ENCODE results near the gene ZNF320.
"Not testable (repeated sequence)": the region's sequence is repeated elsewhere in the genome, so short reads cannot be mapped to it uniquely, and the experiment has no call there.

The ZNF320 gene

GRCh38 chr19:52897138-52897935 lies at the start of gene ZNF320:
Gene ZNF320 (minus strand): TSS chr19:52897635. CDS start chr19:52890255, 7,380 bp downstream.
- TF ChIP-seq CTCF (IDR thresholded peaks at IDR 0.05; ENCODE audit: insufficient read depth, low read length, poor library complexity, severe bottlenecking) = no peak
- peak within 1 kb of the TSS; percentile 76 for H3K4me3 ChIP-seq (replicated peaks; ENCODE audit: low read depth, low read length)
- H3K36me3 ChIP-seq (ENCODE audit: control insufficient read depth, insufficient read depth, low read length) = no peaks in the 10 kb centered on the region
- DNase-seq (ENCODE audit: extremely low read depth, insufficient read length) = peak; percentile 86
- no peaks in the 10 kb centered on the region for H3K27me3 ChIP-seq (replicated peaks; ENCODE audit: control insufficient read depth, insufficient read depth, low read length)

GRCh38 chr19:52946322-52947310 lies 49.2 kb upstream of the ZNF320 start:
- no peak overlapping the region for H3K4me3 ChIP-seq (replicated peaks; ENCODE audit: low read depth, low read length)
- H3K27me3 ChIP-seq (replicated peaks; ENCODE audit: control insufficient read depth, insufficient read depth, low read length) = no peaks in the 10 kb centered on the region
- DNase-seq (ENCODE audit: extremely low read depth, insufficient read length) = no peak
- peaks cover 4% of the 10 kb centered on the region for H3K36me3 ChIP-seq (ENCODE audit: control insufficient read depth, insufficient read depth, low read length)
- no peak for TF ChIP-seq CTCF (IDR thresholded peaks at IDR 0.05; ENCODE audit: insufficient read depth, low read length, poor library complexity, severe bottlenecking)

GRCh38 chr19:52945652-52946321 lies 48.4 kb upstream of the ZNF320 start:
- Histone ChIP-seq H3K36me3 (ENCODE audit: control insufficient read depth, insufficient read depth, low read length) (no peaks in the 10 kb centered on the region; the same call in 1 of the 2 replicates), H3K27me3 (replicated peaks; ENCODE audit: control insufficient read depth, insufficient read depth, low read length) (no peaks in the 10 kb centered on the region), H3K4me3 (replicated peaks; ENCODE audit: low read depth, low read length) (no peak overlapping the region)
- DNase-seq (ENCODE audit: extremely low read depth, insufficient read length) = no peak
- no peak for TF ChIP-seq CTCF (IDR thresholded peaks at IDR 0.05; ENCODE audit: insufficient read depth, low read length, poor library complexity, severe bottlenecking)

GRCh38 chr19:52944703-52945493 lies 47.5 kb upstream of the ZNF320 start:
- DNase-seq (ENCODE audit: extremely low read depth, insufficient read length); H3K4me3 ChIP-seq (replicated peaks; ENCODE audit: low read depth, low read length); H3K27me3 ChIP-seq (replicated peaks; ENCODE audit: control insufficient read depth, insufficient read depth, low read length); H3K36me3 ChIP-seq (ENCODE audit: control insufficient read depth, insufficient read depth, low read length): not testable (repeated sequence)

GRCh38 chr19:52943884-52944643 lies 46.6 kb upstream of the ZNF320 start:
- Histone ChIP-seq H3K36me3 (ENCODE audit: control insufficient read depth, insufficient read depth, low read length) (no peaks in the 10 kb centered on the region), H3K27me3 (replicated peaks; ENCODE audit: control insufficient read depth, insufficient read depth, low read length) (no peaks in the 10 kb centered on the region), H3K4me3 (replicated peaks; ENCODE audit: low read depth, low read length) (no peak overlapping the region)
- no peak for TF ChIP-seq CTCF (IDR thresholded peaks at IDR 0.05; ENCODE audit: insufficient read depth, low read length, poor library complexity, severe bottlenecking)
- DNase-seq (ENCODE audit: extremely low read depth, insufficient read length) = no peak
